GM12892 (cell line): ENCODE data around the gene GTF3C5.

Experiments used
- POLR2A ChIP-seq: IDR thresholded peaks from 2 replicates; pipeline ENCODE4 v1.6.1; 2011; ENCODE audit warnings: low read depth, low read length, control low read depth
- POLR2AphosphoS5 ChIP-seq: IDR thresholded peaks from 2 replicates; pipeline ENCODE4 v1.6.1; 2011; ENCODE audit warnings: low read depth, low read length, control low read depth
- TAF1 ChIP-seq: IDR thresholded peaks from 2 replicates; pipeline ENCODE4 v1.6.1; 2011; ENCODE audit warnings: low read depth, mild to moderate bottlenecking, control low read depth, low read length, borderline replicate concordance

- TF ChIP-seq POLR2A (no peak), POLR2AphosphoS5 (no peak), TAF1 (no peak)
Measured at GRCh38 chr9:133004999-133005760, 25.6 kb upstream of the GTF3C5 start.
